ENCODE data around the gene KCNJ10. TPM values are rescaled to one million over a fixed set of nuclear protein-coding genes. Genes with fewer than 3 reads are reported as not detected.

Gene KCNJ10
- polyA plus RNA-seq, 1 donor: 0.71 TPM

GRCh38 chr1:160024195-160024905, 45.6 kb downstream of the KCNJ10 start:
- no peak for DNase-seq (ENCODE audit: low read depth)

GRCh38 chr1:160022330-160023310, 47.3 kb downstream of the KCNJ10 start:
- DNase-seq (ENCODE audit: low read depth): no peak

GRCh38 chr1:160021376-160022074, 48.4 kb downstream of the KCNJ10 start:
- DNase-seq (ENCODE audit: low read depth): no peak

GRCh38 chr1:160020196-160020595, 49.8 kb downstream of the KCNJ10 start:
- no peak for DNase-seq (ENCODE audit: low read depth)

- no peak for DNase-seq (ENCODE audit: low read depth)
Observed at GRCh38 chr1:160018900-160019299, 51.1 kb downstream of the KCNJ10 start.

GRCh38 chr1:160018347-160018746, 51.6 kb downstream of the KCNJ10 start:
- no peak for DNase-seq (ENCODE audit: low read depth)

- no peak for DNase-seq (ENCODE audit: low read depth)
Observed at GRCh38 chr1:160017592-160017991, 52.4 kb downstream of the KCNJ10 start.

GRCh38 chr1:160011781-160012180, 58.2 kb downstream of the KCNJ10 start:
- no peak for DNase-seq (ENCODE audit: low read depth)

GRCh38 chr1:160009801-160010200, 60.2 kb downstream of the KCNJ10 start:
- no peak for DNase-seq (ENCODE audit: low read depth)

- DNase-seq (ENCODE audit: low read depth): no peak
Observed at GRCh38 chr1:160009081-160009480, 60.9 kb downstream of the KCNJ10 start.

- no peak for DNase-seq (ENCODE audit: low read depth)
Observed at GRCh38 chr1:160007577-160008200, 62.3 kb downstream of the KCNJ10 start.

- DNase-seq (ENCODE audit: low read depth): no peak
Observed at GRCh38 chr1:160006312-160006940, 63.5 kb downstream of the KCNJ10 start.

- no peak for DNase-seq (ENCODE audit: low read depth)
Observed at GRCh38 chr1:160005070-160005469, 64.9 kb downstream of the KCNJ10 start.

GRCh38 chr1:160004425-160004824, 65.5 kb downstream of the KCNJ10 start:
- no peak for DNase-seq (ENCODE audit: low read depth)

- DNase-seq (ENCODE audit: low read depth): no peak
Observed at GRCh38 chr1:160004001-160004400, 66.0 kb downstream of the KCNJ10 start.

GRCh38 chr1:160001440-160001839, 68.5 kb downstream of the KCNJ10 start:
- DNase-seq (ENCODE audit: low read depth): no peak

GRCh38 chr1:159999204-159999603, 70.8 kb downstream of the KCNJ10 start:
- no peak for DNase-seq (ENCODE audit: low read depth)

GRCh38 chr1:159996653-159997052, 73.3 kb downstream of the KCNJ10 start:
- no peak for DNase-seq (ENCODE audit: low read depth)

GRCh38 chr1:159994896-159995295, 75.1 kb downstream of the KCNJ10 start:
- no peak for DNase-seq (ENCODE audit: low read depth)

- no peak for DNase-seq (ENCODE audit: low read depth)
Observed at GRCh38 chr1:159993911-159994310, 76.0 kb downstream of the KCNJ10 start.

- no peak for DNase-seq (ENCODE audit: low read depth)
Observed at GRCh38 chr1:159992161-159992560, 77.8 kb downstream of the KCNJ10 start.
